OCI-LY3 (cell line): Measurements from ENCODE around the gene ADAT2.
A peak's percentile ranks its signal among the peaks of the same experiment; 100 is the strongest.

ENCODE experiments used
- H2AFZ ChIP-seq: fragments of 200-600, 300-600 bp; shearing (Covaris generic); 2 replicates; pipeline ENCODE4 v1.6.0; 2014; ENCODE audit warnings: antibody characterized with exemption, low read depth, low read length
- H3K27ac ChIP-seq: fragments of 200-600, 300-600 bp; sonication (generic); 2 replicates; pipeline ENCODE4 v1.5.1; 2014; ENCODE audit warnings: mild to moderate bottlenecking, low read length, moderate library complexity, mixed read lengths
- H3K27me3 ChIP-seq: fragments of 200-600, 300-600 bp; sonication (generic); 2 replicates; pipeline ENCODE4 v1.6.1; 2014; ENCODE audit warnings: low read depth, low read length, mixed read lengths
- H3K36me3 ChIP-seq: fragments of 200-600, 300-600 bp; sonication (generic); replicated peaks from 2 replicates; pipeline ENCODE3; 2014; ENCODE audit warnings: low read depth, low read length, mixed read lengths
- H3K4me1 ChIP-seq: fragments of 300-600, 200-600 bp; sonication (generic); 2 replicates; pipeline ENCODE4 v1.6.1; 2014; ENCODE audit warnings: low read length, mixed read lengths
- H3K4me2 ChIP-seq: fragments of 200-600, 300-600 bp; sonication (generic); 2 replicates; pipeline ENCODE4 v1.6.1; 2014; ENCODE audit warnings: low read length, mixed read lengths
- H3K4me3 ChIP-seq: fragments of 300-600, 200-600 bp; sonication (generic); 2 replicates; pipeline ENCODE4 v1.5.1; 2014; ENCODE audit warnings: antibody characterized with exemption, mild to moderate bottlenecking, low read length, moderate library complexity
- H3K79me2 ChIP-seq: fragments of 300-600, 200-600 bp; shearing (Covaris generic); 2 replicates; pipeline ENCODE4 v1.6.1; 2014; ENCODE audit warnings: mild to moderate bottlenecking, low read length, mixed read lengths
- H3K9ac ChIP-seq: fragments of 300-600, 200-600 bp; shearing (Covaris generic); 2 replicates; pipeline ENCODE4 v1.6.0; 2014; ENCODE audit warnings: mild to moderate bottlenecking, low read length, moderate library complexity
- H3K9me3 ChIP-seq: fragments of 200-600, 300-600 bp; shearing (Covaris generic); 2 replicates; pipeline ENCODE4 v1.6.1; 2014; ENCODE audit warnings: low read length, mixed read lengths; ENCODE audit not compliant: insufficient read depth
- H4K20me1 ChIP-seq: fragments of 200-600, 300-600 bp; sonication (generic); 2 replicates; pipeline ENCODE4 v1.6.1; 2016; ENCODE audit warnings: low read length, mixed read lengths; ENCODE audit not compliant: insufficient read depth
- EZH2phosphoT487 ChIP-seq: fragments of 200-600 bp; shearing (Covaris generic); IDR thresholded peaks from 2 replicates; pipeline ENCODE4 v1.6.1; 2018; ENCODE audit warnings: antibody characterized with exemption, mixed run types, low read depth
- TF ChIP-seq, protein P1 (sequence below): fragments of 200-600, 300-600 bp; sonication (generic); IDR thresholded peaks from 2 replicates; pipeline ENCODE4 v1.5.1; 2014; ENCODE audit warnings: antibody characterized with exemption, low read length, low read depth

ADAT2 gene

DNA sequence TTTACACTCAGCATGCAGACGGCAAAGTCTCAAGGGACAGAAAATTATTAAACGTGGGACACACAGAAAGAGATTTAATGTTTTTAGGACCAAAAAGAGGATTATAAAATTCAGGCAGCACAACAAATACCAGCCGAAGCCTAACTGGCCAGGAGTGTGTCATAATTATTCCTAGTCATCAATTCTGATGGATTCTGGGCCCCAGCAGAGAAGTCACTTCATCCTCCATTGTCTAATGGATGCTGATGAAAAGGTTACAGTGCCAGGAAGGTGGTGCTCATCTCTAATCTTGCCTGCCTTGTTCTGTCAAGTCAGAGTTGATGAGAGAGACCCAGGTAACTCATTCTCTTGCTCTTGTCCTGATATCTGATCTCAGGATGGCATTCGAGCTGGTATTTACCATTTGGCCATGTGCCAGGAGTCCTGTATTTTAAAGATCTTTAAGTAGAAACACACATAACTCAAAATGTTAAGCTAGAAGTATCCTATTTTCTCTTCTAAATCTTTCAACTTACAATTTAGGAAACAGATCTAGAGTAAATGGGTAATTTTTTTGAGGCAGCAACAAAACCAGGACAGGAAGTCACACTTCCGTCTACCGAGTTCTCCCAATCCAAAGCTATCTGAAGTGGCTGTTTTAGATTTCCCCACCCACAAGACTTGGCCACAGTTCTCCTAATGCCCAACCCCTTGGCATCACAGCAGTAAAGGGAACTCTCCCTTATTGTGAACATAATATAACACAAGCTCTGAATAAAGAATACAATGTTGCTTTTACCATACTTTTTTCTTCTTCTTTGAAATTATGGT, 50.0 kb downstream of the ADAT2 start:
- Histone ChIP-seq H3K79me2 (no peaks in the 10 kb centered on the region), H4K20me1 (no peaks in the 10 kb centered on the region), H2AFZ (peak overlapping the region; percentile 54; the same call in 1 of the 2 replicates), H3K9ac (no peak overlapping the region), H3K4me3 (no peak overlapping the region), H3K4me2 (peak overlapping the region; percentile 32), H3K27me3 (no peaks in the 10 kb centered on the region), H3K4me1 (peaks cover 25% of the 10 kb centered on the region), H3K36me3 (no peaks in the 10 kb centered on the region), H3K27ac (no peak overlapping the region), H3K9me3 (no peaks in the 10 kb centered on the region)
- no peak for TF ChIP-seq EZH2phosphoT487
- TF ChIP-seq, protein P1, sequence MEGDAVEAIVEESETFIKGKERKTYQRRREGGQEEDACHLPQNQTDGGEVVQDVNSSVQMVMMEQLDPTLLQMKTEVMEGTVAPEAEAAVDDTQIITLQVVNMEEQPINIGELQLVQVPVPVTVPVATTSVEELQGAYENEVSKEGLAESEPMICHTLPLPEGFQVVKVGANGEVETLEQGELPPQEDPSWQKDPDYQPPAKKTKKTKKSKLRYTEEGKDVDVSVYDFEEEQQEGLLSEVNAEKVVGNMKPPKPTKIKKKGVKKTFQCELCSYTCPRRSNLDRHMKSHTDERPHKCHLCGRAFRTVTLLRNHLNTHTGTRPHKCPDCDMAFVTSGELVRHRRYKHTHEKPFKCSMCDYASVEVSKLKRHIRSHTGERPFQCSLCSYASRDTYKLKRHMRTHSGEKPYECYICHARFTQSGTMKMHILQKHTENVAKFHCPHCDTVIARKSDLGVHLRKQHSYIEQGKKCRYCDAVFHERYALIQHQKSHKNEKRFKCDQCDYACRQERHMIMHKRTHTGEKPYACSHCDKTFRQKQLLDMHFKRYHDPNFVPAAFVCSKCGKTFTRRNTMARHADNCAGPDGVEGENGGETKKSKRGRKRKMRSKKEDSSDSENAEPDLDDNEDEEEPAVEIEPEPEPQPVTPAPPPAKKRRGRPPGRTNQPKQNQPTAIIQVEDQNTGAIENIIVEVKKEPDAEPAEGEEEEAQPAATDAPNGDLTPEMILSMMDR = no peak

DNA sequence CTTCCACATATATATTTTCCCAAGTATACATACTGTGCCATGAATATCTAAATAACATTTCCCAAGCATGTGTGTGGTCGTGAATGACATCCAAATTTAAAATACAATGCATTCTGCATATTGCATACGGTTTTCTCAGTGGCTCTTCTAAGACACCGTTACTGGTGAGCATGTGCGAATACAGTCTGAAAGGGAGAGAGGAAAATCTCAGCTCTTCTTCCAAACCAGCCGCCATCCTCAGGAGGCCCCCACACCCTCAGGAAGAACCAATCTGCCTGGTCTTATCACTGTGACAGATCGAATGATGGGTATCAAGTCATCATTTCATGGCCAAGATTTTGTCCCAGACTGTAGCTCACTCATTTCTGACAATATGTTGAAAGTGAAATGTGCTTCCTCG, 50.7 kb downstream of the ADAT2 start:
- Histone ChIP-seq H3K27ac (no peak overlapping the region), H3K9me3 (no peaks in the 10 kb centered on the region), H4K20me1 (no peaks in the 10 kb centered on the region), H3K27me3 (no peaks in the 10 kb centered on the region), H3K4me3 (no peak overlapping the region), H3K4me2 (no peak overlapping the region), H3K9ac (no peak overlapping the region), H3K79me2 (no peaks in the 10 kb centered on the region), H2AFZ (no peak overlapping the region), H3K36me3 (no peaks in the 10 kb centered on the region), H3K4me1 (peaks cover 25% of the 10 kb centered on the region)
- TF ChIP-seq EZH2phosphoT487 = no peak
- TF ChIP-seq, protein P1 = no peak

DNA sequence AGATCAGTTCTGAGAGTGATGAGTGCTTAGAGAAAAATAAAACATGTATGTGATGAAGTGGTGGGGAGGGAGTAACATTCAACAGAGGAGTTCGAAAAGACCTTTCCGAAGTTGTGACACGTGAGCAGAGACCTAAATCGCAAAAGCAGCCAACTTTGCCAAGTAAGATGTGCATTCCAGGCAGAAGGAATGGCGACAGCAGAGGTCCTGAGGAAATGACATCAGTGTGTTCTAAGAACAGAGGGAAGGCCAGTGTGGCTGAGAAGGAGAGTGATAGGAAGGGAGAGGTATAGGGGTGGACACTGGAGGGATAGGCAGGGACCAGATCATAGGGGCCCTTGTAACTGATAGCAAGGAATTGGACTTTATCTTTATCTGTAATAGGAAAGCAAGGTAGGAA, 51.3 kb downstream of the ADAT2 start:
- no peaks in the 10 kb centered on the region for H4K20me1 ChIP-seq
- H3K4me3 ChIP-seq = no peak overlapping the region
- no peaks in the 10 kb centered on the region for H3K79me2 ChIP-seq
- no peak overlapping the region for H3K27ac ChIP-seq
- no peak overlapping the region for H2AFZ ChIP-seq
- no peaks in the 10 kb centered on the region for H3K9me3 ChIP-seq
- no peaks in the 10 kb centered on the region for H3K36me3 ChIP-seq
- peaks cover 25% of the 10 kb centered on the region for H3K4me1 ChIP-seq
- no peak overlapping the region for H3K4me2 ChIP-seq
- H3K27me3 ChIP-seq = no peaks in the 10 kb centered on the region
- H3K9ac ChIP-seq = no peak overlapping the region
- TF ChIP-seq EZH2phosphoT487 = no peak
- TF ChIP-seq, protein P1 = no peak

DNA sequence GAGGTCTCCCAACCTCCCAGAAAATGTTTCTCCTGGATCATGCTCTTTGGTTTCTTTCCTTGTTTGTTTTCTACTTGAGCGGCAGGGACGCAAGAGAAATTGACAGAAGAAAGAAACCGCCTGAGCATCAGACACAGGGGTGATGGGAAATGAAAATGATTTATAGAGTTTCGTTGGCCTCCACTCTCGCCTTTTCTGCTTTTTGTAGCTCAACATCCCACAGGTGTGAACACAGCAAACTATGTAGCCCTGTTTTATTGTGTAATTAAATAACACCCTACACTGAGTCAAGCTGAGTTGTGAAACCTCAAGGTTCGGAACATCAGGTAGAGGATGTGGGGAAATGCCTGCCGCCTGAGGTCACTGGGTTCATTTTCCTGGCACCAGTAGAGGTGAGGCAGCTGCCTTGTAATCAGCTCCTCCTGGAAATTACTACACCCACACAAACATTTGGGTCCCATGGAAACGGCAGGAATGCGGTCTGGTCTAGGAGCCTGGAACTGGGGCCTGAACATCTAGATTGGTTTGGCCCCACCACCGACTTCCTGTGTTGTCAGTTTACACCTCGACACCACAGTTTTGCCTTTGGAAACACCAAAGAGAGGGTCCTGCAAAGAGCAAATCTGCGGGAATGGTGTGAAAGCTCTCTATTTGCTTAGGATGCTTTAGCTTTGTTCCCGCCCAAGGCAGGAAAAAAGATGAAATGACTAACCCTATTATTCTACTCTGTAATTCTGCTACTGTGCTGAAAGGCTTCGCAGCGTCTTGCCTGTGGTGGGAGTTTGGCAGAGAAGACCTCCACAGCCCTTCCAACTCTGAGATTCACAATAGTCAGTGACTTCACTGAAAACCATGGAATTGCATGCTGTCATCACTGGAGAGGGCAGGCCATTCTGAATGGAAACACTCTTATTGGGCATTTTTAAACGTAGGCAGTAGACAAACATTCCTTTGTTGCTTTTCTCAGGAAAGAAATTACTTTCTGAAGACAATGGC, 53.0 kb downstream of the ADAT2 start:
- H3K27me3 ChIP-seq = no peaks in the 10 kb centered on the region
- H4K20me1 ChIP-seq = no peaks in the 10 kb centered on the region
- peak overlapping the region; percentile 74 for H3K4me2 ChIP-seq
- no peaks in the 10 kb centered on the region for H3K9me3 ChIP-seq
- H3K79me2 ChIP-seq = no peaks in the 10 kb centered on the region
- peaks cover 25% of the 10 kb centered on the region for H3K4me1 ChIP-seq
- H3K9ac ChIP-seq = no peak overlapping the region
- H3K27ac ChIP-seq = no peak overlapping the region
- H3K4me3 ChIP-seq = peak overlapping the region; percentile 50
- no peaks in the 10 kb centered on the region for H3K36me3 ChIP-seq
- peak overlapping the region; percentile 34; the same call in 1 of the 2 replicates for H2AFZ ChIP-seq
- no peak for TF ChIP-seq EZH2phosphoT487
- TF ChIP-seq, protein P1 = no peak
